ENCODE data around the gene UGT1A9.
"Not testable (repeated sequence)": the region's sequence is repeated elsewhere in the genome, so short reads cannot be mapped to it uniquely, and the experiment has no call there.

UGT1A9 gene

DNA sequence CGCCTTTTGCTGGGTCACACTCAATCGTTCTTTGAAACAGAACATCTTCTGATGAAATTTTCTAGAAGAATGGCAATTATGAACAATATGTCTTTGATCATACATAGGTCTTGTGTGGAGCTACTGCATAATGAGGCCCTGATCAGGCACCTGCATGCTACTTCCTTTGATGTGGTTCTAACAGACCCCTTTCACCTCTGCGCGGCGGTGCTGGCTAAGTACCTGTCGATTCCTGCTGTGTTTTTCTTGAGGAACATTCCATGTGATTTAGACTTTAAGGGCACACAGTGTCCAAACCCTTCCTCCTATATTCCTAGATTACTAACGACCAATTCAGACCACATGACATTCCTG lies 41.5 kb downstream of the UGT1A9 start:
- no peak for ATAC-seq

DNA sequence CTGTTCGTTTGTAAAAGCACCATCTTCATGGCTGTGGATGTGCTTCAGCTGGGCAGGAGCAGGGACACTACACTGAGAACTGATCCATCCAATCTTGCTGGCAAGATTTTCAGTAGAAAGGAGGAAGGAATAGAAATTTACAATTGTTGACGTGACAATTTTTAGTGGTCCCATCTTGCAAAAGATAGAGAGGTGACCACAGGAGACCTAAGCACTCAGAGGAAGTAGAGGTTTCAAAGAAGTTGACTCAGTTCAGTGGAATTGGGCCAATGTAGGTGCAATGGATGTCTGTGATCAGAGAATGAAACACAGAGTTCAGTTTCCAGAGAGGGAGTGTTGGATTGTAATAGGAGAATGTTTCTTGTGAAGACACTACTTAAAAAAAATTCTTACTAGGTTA lies 42.4 kb downstream of the UGT1A9 start:
- no peak for ATAC-seq

DNA sequence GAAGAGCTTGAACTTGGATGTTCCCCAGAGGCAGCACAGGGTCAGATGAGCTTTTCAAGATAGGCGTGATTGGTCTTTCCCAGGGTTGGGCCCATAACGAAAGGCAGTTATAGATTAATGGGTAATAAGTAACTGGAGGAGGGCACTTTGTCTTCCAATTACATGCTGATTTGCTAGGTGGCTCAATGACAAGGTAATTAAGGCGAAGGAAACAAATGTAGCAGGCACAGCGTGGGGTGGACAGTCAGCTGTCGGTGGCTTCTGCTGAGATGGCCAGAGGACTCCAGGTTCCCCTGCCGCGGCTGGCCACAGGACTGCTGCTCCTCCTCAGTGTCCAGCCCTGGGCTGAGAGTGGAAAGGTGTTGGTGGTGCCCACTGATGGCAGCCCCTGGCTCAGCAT lies 46.9 kb downstream of the UGT1A9 start, which contains the start of gene UGT1A4:
UGT1A4 (plus strand) TSS at position 185 of the 400 bp plus-strand sequence; CDS start at position 270, 85 bp downstream.
- no peak for ATAC-seq

DNA sequence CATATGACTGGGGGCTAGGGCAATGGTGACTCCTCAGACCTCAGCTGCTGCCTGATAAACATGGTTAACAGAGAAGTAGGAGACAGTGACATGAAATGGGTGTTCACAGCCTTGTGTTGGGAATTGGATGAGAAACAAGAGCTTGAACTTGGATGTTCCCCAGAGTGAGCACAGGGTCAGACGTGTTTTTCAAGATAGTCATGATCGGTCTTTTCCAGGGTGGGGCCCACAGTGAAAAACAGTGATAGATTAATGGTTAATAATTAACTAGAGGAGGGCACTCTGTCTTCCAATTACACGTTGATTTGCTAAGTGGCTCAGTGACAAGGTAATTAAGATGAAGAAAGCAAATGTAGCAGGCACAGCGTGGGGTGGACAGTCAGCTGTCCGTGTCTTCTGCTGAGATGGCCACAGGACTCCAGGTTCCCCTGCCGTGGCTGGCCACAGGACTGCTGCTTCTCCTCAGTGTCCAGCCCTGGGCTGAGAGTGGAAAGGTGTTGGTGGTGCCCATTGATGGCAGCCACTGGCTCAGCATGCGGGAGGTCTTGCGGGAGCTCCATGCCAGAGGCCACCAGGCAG lies 57.1 kb downstream of the UGT1A9 start, which contains the start of gene UGT1A3:
UGT1A3 (plus strand) TSS at position 320 of the 579 bp plus-strand sequence; CDS start at position 405, 85 bp downstream.
- ATAC-seq: no peak

DNA sequence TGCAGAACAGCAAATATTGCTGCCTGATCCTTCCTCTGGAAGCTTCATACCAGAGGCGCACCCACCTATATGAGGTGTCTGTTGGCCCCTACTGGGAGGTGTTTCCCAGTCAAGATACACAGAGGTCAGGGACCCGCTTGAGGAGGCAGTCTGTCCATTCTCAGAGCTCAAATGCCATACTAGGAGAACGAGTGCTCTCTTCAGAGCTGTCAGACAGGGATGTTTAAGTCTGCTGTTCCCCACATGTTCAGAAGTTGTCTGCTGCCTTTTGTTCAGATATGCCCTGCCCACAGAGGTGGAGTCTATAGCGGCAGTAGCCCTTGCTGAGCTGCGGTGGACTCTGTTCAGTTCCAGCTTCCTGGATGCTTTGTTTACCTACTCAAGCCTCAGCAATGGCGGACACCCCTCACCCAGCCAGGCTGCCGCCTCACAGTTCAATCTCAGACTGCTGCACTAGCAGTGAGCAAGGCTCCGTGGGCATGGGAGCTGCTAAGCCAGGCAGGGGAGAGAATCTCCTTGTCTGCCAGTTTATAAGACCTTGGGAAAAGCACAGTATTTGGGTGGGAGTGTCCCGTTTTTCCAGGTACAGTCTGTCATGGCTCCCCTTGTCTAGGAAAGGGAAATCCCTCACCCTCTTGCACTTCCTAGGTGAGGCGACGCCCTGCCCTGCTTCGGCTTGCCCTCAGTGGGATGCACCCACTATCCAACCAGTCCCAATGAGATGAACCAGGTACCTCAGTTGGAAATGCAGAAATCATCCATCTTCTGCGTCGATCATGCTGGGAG lies 65.4 kb downstream of the UGT1A9 start:
- not testable (repeated sequence) for ATAC-seq

DNA sequence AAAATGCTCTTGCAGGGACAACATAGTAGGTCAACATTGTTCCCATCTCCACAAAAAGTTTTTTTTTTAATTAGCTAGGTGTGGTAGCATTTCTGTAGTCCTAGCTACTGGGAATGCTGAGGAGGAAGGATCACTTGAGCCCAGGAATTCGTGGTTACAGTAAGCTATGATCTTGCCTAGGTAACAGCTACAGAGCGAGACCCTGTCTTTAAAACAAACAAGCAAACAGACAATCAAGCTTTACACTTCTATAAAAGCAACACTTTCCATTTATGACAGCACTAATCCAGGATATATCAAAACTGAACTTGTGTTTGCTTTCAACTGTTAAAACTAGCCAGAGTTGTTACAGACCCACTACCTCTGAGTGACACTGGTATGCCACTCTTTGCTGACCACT lies 69.2 kb downstream of the UGT1A9 start:
- no peak for ATAC-seq

DNA sequence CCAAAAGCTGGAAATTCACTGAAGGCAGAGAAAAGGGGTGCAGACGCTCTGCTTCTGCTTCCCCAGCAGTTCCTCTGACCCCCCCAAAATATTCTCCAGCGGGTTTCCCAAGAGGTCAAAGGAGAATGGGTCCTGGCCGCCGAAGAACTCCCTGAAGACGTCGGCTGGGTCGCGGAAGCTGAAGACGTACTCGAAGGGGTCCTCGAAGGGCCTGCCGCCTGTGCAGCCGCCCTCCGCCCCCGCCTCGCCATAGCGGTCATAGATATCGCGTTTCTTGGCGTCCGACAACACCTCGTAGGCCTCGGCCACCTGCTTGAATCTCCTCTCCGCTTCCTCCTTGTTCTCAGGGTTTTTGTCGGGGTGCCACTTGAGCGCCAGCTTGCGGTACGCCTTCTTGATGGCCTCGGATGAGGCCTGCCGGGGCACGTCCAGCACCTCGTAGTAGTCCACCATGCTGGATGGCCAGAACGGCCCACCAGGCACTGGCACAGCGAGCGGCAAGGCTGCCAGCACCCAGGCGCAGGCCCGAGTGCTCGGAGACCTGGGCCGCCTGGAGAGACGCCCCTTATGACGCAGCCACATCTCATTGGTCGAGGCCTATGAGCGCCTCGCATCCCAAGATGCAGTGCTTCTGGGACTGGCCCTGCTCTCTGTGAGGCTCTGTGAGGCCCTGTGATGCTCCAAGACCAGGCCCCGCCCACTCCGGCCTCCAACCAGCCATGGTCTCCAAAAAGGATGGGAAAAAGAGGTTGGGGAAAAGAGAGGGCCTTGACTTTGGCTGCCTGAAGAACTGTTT lies 72.0 kb downstream of the UGT1A9 start:
- ATAC-seq: no peak

DNA sequence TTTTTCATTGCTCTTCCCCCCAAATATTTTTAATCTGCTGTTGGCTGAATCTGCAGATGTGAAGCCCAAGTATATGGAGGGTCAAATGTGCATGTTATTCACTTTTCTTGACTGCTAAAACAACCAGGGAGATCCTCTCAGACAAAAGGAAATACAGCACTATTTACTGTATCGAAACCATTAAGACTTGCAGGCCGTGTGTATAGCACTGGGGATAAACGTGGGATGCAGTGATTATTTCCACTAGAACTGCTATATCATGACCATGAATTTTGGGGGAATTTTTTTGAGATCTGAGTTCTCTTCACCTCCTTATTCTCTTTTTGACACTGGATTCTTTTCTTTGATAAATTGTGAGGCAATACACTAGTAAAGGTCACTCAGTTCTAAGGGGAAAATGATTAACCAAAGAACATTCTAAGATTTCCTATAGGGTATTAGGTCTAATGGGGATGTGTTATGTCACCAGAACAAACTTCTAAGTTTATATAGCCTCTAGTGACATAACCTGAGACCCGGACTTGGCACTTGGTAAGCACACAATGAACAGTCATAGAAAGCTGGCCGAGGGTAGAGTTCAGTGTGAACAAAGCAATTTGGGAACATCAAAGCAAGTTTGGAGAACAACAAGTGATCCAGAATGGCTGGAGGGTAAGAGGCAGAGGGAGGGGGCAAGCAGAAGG lies 73.5 kb downstream of the UGT1A9 start:
- no peak for ATAC-seq

DNA sequence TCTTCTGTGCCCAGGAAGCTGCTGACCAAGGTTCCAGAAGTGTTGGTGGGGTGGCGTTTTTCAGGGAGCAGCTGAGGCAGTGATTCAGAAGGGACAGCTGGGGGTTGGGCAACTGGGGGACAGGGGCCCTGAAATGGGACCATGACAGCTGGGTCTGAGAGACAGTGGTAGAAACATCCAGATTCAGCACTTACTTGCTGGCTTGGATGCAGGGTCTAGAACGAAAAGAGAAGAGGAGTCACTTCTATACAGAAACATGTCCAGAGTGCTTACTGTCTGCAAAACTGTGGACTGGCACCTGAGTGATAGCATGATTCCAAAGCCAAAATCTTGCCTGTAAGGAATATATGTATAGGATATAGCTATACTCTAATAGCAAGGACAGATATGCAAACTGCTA lies 74.1 kb downstream of the UGT1A9 start:
- ATAC-seq: not testable (repeated sequence)

DNA sequence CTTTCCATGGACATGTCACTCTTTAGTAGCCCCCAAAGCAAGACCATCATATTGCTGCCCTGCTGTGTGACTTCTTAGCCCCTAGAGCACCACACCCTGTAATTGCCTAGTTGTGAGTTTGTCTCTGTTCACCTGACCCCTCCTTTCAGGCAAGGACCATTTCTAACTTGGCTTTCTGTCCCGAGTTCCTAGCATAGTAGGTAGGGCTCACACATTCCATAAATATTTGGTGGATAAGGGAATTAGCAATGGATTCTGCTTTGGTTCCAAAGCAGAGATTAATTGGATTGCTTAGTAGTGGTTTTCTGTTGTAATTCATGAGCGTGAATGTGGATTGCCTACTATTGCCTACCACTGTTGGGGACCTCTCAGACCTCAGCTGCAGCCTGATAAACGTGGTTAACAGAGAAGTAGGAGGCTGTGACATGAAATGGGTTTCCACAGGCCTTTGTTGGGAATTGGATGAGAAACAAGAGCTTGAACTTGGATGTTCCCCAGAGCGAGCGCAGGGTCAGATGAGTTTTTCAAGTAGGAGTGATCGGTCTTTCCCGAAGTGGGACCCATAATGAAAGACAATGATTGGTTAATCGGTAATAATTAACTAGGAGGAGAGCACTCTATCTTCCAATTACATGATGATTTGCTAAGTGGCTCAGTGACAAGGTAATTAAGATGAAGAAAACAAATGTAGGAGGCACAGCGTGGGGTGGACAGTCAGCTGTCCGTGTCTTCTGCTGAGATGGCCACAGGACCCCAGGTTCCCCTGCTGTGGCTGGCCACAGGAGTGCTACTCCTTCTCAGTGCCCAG lies 75.0 kb downstream of the UGT1A9 start:
- no peak for ATAC-seq

DNA sequence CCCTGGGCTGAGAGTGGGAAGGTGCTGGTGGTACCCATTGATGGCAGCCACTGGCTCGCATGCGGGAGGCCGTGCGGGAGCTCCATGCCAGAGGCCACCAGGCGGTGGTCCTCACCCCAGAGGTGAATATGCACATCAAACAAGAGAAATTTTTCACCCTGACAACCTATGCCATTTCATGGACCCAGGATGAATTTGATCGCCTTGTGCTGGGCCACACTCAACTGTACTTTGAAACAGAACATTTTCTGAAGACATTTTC lies 75.5 kb downstream of the UGT1A9 start:
- no peak for ATAC-seq

DNA sequence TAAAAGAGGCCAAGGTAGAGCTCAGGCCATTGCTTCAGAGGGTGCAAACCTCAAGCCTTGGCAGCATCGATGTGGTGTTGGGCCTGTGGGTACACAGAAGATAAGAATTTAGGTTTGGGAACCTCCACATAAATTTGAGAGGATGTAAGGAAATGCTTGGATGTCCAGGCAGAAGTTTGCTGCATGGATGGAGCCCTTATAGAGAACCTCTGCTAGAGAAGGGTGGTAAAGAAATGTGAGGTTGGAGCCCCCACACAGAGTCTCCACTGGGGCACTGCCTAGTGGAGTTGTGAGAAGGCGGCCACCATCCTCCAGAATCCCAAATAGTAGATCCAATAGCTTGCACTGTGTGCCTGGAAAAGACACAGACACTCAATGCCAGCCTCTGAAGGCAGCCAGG lies 79.0 kb downstream of the UGT1A9 start:
- not testable (repeated sequence) for ATAC-seq

DNA sequence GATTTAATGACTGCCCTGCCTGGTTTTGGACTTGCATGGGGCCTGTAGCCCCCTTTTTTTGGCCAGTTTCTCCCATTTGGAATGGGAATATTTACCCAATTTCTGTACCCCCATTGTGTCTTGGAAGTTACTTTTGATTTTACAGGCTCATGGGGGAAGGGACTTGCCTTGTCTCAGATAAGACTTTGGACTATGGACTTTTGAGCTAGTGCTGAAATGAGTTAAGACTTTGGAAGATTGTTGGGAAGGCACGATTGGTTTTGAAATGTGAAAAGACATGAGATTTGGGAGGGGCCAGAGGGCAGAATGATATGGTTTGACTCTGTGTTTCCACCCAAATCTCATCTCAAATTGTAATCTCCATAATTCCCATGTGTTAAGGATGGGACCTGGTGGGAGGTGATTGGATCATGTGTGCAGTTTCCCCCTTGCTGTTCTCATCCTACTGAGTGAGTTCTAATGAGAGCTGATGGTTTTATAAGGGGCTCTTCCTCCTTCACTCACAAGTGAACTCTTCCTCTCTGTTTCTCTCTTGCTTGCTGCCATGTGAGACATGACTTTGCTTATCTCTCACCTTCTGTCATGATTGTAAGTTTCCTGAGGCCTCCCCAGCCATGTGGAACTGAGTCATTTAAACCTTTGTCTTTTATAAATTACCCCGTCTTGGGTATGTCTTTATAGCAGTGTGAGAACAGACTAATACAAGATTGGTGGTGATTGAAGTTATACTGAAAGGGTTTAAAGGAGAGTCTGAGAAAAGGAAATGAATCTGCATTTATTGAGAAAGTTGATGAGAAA lies 79.7 kb downstream of the UGT1A9 start:
- not testable (repeated sequence) for ATAC-seq

DNA sequence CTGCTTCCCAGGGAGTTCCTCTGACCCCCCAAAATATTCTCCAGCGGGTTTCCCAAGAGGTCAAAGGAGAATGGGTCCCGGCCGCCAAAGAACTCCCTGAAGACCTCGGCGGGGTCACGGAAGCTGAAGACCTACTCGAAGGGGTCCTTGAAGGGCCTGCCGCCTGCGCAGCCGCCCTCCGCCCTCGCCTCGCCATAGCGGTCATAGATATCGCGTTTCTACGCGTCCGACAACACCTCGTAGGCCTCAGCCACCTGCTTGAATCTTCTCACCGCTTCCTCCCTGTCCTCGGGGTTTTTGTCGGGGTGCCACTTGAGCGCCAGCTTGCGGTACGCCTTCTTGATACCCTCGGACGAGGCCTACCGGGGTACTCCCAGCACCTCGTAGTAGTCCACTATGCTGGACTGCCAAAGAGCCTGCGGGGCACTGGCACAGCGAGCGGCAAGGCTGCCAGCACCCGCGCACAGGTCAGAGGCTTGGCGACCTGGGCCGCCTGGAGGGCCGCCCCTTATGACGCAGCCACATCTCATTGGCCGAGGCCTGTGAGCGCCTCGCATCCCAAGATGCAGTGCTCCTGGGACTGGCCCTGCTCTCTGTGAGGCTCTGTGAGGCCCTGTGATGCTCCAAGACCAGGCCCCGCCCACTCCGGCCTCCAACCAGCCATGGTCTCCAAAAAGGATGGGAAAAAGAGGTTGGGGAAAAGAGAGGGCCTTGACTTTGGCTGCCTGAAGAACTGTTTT lies 83.3 kb downstream of the UGT1A9 start:
- ATAC-seq: no peak

DNA sequence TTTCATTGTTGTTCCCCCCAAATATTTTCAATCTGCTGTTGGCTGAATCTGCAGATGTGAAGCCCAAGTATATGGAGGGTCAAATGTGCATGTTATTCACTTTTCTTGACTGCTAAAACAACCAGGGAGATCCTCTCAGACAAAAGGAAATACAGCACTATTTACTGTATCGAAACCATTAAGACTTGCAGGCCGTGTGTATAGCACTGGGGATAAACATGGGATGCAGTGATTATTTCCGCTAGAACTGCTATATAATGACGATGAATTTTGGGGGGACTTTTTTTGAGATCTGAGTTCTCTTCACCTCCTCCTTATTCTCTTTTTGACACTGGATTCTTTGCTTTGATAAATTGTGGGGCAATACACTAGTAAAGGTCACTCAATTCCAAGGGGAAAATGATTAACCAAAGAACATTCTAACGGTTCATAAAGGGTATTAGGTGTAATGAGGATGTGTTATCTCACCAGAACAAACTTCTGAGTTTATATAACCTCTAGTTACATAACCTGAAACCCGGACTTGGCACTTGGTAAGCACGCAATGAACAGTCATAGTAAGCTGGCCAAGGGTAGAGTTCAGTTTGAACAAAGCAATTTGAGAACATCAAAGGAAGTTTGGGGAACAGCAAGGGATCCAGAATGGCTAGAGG lies 84.9 kb downstream of the UGT1A9 start:
- no peak for ATAC-seq

DNA sequence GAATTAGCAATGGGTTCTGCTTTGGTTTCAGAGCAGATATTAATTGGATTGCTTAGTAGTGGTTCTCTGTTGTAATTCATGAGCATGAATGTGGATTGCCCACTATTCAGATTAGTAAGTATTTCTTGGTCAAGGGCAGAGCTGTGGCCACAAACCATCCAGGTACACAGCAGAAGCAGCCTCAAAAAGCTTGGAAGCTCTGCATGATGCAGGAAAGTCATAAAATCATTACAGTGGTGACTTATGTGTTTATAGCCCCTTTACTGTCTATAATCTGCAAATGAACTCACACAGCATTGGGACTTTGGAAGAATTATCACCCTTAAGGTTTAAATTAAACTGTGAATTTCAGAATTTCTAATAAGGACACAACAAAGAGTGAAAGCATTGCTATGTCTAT lies 86.4 kb downstream of the UGT1A9 start:
- ATAC-seq: no peak

DNA sequence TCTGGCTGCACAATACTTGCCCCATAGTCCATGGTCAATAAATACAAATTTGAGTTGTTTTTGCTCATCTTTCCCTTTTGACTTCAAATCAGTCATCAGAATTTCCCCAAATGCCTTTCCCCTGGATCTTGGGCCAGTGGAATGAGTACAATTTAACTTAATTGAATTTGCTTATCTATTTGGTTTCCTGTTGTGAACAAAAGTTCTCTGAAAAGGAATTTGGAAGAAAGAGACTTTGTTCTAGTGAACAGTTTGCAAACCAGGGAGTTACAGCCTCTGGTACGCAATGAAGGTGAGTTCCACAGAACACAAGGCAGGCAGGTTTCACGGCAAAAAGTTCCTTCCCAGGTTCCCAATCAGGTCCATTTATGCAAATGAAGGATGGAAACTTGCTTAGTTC lies 87.2 kb downstream of the UGT1A9 start:
- ATAC-seq: no peak

DNA sequence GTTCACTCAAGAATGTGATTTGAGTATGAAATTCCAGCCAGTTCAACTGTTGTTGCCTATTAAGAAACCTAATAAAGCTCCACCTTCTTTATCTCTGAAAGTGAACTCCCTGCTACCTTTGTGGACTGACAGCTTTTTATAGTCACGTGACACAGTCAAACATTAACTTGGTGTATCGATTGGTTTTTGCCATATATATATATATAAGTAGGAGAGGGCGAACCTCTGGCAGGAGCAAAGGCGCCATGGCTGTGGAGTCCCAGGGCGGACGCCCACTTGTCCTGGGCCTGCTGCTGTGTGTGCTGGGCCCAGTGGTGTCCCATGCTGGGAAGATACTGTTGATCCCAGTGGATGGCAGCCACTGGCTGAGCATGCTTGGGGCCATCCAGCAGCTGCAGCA lies 88.3 kb downstream of the UGT1A9 start, which contains the start of gene UGT1A1:
UGT1A1 (plus strand) TSS at position 228 of the 400 bp plus-strand sequence; CDS start at position 246, 18 bp downstream.
- ATAC-seq: no peak

DNA sequence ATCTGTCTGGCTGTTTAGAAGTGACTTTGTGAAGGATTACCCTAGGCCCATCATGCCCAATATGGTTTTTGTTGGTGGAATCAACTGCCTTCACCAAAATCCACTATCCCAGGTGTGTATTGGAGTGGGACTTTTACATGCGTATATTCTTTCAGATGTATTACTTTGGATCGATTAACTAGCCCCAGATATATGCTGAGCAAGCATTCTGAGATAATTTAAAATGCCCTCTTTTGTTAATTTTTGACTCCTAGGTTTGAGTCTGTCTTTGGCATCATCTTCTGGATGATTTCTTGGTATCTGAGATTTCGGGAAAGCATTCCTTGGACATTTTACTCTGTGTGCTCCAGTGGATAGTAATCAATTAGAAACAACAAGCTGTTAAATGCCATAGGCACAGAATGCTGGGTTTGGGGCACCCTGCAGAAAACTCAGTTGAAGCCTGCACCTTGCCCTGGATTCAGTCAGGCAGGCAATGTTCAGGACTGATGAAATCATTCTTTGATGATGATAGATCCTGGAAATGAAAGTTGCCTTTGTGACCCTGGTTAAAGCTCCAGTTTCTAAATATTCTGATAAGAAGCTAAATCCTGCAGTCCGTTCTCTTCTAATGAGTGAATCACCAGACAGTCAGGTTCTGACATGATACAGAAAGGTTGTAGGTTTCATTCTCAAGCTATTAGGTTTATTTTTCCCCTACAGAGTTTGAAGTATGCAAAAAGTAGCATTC lies 89.5 kb downstream of the UGT1A9 start:
- no peak for ATAC-seq
